Measurements from ENCODE around the gene RCOR3.
A peak's percentile ranks its signal among the peaks of the same experiment; 100 is the strongest.

RCOR3 gene

DNA sequence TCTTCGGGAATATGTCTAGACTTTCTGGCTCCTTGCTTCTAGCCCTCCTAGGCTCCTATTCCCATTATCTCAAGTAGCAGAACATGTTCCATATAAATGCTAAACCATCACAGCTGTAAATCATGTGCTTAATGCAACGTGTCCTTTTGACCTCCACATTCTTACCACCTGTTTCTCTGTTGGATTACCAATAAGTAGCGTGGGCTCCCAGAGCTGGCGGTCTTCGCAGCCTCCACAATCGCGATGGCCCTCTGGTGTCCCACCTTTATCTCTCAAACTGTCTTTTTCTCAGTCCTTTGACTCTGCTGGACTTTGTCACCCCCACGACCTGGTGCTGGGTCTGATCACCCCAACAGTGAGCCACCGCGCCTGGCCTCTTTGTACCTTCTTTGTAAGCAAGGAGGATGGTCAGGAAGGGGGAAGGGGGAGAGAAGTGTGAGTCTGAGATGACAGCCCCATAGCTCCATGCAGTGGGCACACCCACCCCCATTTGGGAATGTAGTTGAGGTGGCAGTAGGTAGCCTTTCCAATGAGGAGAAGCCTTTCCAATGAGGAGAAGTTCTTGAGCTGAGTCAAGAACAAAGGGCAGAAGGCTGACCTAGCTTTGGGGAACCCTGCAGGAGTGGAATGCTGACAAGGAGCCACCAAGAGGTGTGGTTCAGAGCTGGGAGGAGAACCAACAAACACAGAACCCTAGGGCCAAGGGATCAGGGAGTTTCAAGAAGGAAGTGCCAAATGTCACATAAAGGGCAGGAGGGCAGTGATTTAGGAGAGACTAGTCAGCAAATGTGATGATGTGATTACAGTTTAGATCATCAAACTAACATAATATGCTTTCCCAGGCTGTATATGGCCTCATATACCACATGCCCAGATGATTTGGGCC, 81.7 kb downstream of the RCOR3 start:
- no peak for TF ChIP-seq CTCF (IDR thresholded peaks at IDR 0.05; ENCODE audit: low read depth, low read length)
- no peak overlapping the region for H3K4me3 ChIP-seq (ENCODE audit: low read depth, low read length)
- in situ Hi-C loops (cut with HindIII; ENCODE audit: low sequenced_read_pairs), result no loop called here
- DNase-seq (ENCODE audit: low read depth, low spot score), result no peak

- no peak overlapping the region for H3K4me3 ChIP-seq (ENCODE audit: low read depth, low read length)
- in situ Hi-C loops (cut with HindIII; ENCODE audit: low sequenced_read_pairs), result no loop called here
- TF ChIP-seq CTCF (IDR thresholded peaks at IDR 0.05; ENCODE audit: low read depth, low read length), result no peak
- no peak for DNase-seq (ENCODE audit: low read depth, low spot score)
Measured at GRCh38 chr1:211341999-211342398, 82.8 kb downstream of the RCOR3 start.

DNA sequence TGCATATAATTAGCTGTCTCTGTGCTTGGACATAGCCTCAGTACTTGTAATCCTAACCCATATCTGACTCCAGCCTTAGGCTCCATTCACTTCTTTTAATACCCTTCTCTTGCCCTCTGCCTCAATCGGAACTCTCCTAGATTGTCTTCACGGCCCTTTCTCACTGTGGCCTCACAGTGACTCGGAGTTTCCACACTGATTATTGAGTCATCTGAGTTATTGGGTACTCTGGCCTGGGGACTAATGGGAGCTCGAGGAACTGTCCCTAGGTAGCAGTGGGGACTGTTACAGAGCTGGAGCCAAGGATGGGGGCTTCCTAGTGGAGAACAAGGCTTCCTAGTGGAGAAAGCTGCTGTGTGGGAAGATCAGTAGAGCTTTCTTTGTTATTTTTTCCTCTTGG, 84.4 kb downstream of the RCOR3 start:
- no peak for DNase-seq (ENCODE audit: low read depth, low spot score)
- H3K4me3 ChIP-seq (ENCODE audit: low read depth, low read length), result no peak overlapping the region
- no peak for TF ChIP-seq CTCF (IDR thresholded peaks at IDR 0.05; ENCODE audit: low read depth, low read length)
- in situ Hi-C loops (cut with HindIII; ENCODE audit: low sequenced_read_pairs), result no loop called here

DNA sequence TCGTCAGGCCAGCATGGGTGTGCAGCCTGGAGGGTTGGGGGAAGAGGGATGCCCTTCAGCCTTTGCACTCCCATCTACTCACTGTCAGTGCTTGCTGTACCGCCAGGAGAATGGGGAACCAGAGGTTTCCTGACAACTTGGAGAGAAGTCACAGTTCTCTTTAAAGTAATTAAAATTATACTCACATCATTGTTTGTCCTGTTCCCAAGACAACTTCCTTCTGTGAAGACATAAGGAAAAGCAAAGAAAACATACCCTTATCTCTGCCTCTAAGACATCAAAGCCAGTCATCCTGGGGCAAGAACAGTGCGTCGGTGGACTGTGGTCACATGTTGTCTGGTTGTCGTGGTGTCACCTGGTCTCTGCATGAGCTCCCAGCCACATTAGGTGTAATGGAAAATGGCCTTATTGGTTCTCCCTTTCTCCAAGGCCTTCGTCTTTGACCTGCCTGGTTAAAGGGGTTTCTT, 85.0 kb downstream of the RCOR3 start:
- H3K4me3 ChIP-seq (ENCODE audit: low read depth, low read length), result no peak overlapping the region
- in situ Hi-C loops (cut with HindIII; ENCODE audit: low sequenced_read_pairs), result no loop called here
- no peak for TF ChIP-seq CTCF (IDR thresholded peaks at IDR 0.05; ENCODE audit: low read depth, low read length)
- peak; percentile 27 for DNase-seq (ENCODE audit: low read depth, low spot score)

- DNase-seq (ENCODE audit: low read depth, low spot score), result peak; percentile 24
- in situ Hi-C loops (cut with HindIII; ENCODE audit: low sequenced_read_pairs), result no loop called here
Measured at GRCh38 chr1:211345719-211346118, 86.6 kb downstream of the RCOR3 start.

More at GRCh38 chr1:211345719-211346118, 86.6 kb downstream of the RCOR3 start:
- H3K4me3 ChIP-seq (ENCODE audit: low read depth, low read length), result no peak overlapping the region
- no peak for TF ChIP-seq CTCF (IDR thresholded peaks at IDR 0.05; ENCODE audit: low read depth, low read length)
